ENCODE measurements around the gene MAU2. TPM values are rescaled to one million over a fixed set of nuclear protein-coding genes. Genes with fewer than 3 reads are reported as not detected.

The MAU2 gene
- total and polyA plus RNA-seq, 2 experiments from 2014 or later: 18.9 to 62.2 TPM

DNA sequence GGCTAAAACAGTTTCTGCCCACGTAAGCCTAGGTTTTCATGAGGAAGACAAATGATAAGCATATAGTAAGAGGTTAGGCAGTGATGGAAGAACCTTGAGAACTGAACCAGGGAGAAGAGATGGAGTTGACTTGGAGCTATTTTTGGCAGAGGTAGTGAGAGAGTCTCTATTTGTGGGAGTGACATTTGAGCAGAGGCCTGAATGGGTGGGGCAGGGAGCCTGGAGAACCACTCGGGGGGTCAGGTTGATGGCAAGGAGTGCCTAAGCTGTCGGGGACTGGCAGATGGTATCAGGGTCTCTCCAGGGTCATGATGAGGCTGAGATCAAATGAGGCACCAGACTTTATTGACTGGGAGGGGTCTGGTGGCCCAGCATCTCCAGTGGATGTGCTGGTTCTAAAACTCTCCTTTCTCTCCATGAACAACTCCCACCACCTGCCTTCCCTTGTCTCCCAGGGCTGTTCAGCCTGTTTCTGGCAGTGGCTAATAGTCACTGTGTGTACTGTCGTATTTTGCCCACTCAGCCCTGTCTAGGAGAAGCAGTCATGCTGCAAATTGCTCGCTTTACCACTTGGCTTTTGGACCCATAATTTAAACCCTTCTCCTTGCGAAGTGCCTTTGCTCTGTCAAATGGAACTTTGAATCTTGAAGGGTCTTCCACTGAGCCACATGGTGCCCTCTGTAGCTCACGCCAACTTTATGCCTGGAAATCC is 3.6 kb downstream of the MAU2 start:
- peaks cover 16% of the 10 kb centered on the region for H3K27me3 Mint-ChIP-seq (ENCODE audit: insufficient read depth, low read depth, poor library complexity)
- Histone ChIP-seq H3K27me3 (ENCODE audit: insufficient read depth) (no peaks in the 10 kb centered on the region), H3K79me2 (replicated peaks; ENCODE audit: insufficient read depth) (peaks cover 76% of the 10 kb centered on the region), H3K4me2 (no peak overlapping the region), H2AFZ (no peak overlapping the region), H3K9me2 (ENCODE audit: insufficient read depth) (no peaks in the 10 kb centered on the region), H3F3A (replicated peaks; ENCODE audit: low read depth) (peaks cover 17% of the 10 kb centered on the region; the same call in 1 of the 2 replicates), H3K4me1 (ENCODE audit: insufficient read depth) (peaks cover 9% of the 10 kb centered on the region; the same call in 1 of the 2 replicates), H3K27ac (ENCODE audit: low read depth) (no peak overlapping the region), H4K20me1 (replicated peaks; ENCODE audit: insufficient read depth) (peaks cover 25% of the 10 kb centered on the region; the same call in 1 of the 2 replicates), H3K36me3 (ENCODE audit: insufficient read depth) (peaks cover 17% of the 10 kb centered on the region), H3K4me3 (no peak overlapping the region)
- peaks cover 36% of the 10 kb centered on the region for H3K36me3 Mint-ChIP-seq (ENCODE audit: low read depth)
- no peak for DNase-seq (ENCODE audit: low spot score)
- no peak overlapping the region for H3K27ac Mint-ChIP-seq
- no peak overlapping the region for H3K4me3 Mint-ChIP-seq
- peaks cover 10% of the 10 kb centered on the region; the same call in 1 of the 3 replicates for H3K4me1 Mint-ChIP-seq
- TF ChIP-seq CREB1 (CRISPR knock-in tag; IDR thresholded peaks at IDR 0.05; ENCODE audit: low read depth): no peak
- ATAC-seq: no peak
- H3K9me3 Mint-ChIP-seq: no peaks in the 10 kb centered on the region

DNA sequence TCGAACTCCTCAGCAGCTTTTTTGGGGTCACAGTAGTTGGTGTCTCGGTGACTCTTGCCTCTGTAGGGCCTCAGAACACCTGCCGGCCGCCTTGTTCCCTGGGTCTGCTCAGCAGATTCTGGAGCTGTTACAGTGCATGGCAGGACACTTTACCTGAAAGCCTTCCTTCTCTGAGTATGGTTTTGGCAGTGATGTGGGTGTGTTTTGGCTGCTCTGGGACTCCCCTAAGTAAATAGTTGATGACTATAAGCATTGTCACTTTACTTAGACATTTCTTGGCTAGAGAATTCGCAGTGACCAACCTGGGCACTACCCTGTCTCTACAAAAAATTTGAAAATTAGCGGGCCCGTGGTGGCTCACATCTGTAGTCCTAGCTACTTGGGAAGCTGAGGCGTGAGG is 7.0 kb downstream of the MAU2 start:
- no peak overlapping the region for H3K4me2 ChIP-seq
- no peak for DNase-seq (ENCODE audit: low spot score)
- H4K20me1 ChIP-seq (replicated peaks; ENCODE audit: insufficient read depth): peaks cover 21% of the 10 kb centered on the region; the same call in 1 of the 2 replicates
- H3K27ac ChIP-seq (ENCODE audit: low read depth): no peak overlapping the region
- Mint-ChIP-seq H3K9me3 (no peaks in the 10 kb centered on the region), H3K27me3 (ENCODE audit: insufficient read depth, low read depth, poor library complexity) (peaks cover 8% of the 10 kb centered on the region), H3K4me3 (no peak overlapping the region), H3K4me1 (no peaks in the 10 kb centered on the region), H3K36me3 (ENCODE audit: low read depth) (peaks cover 45% of the 10 kb centered on the region), H3K27ac (no peak overlapping the region)
- no peak overlapping the region for H3K4me3 ChIP-seq
- H3K79me2 ChIP-seq (replicated peaks; ENCODE audit: insufficient read depth): peaks cover 57% of the 10 kb centered on the region
- ATAC-seq: no peak
- no peaks in the 10 kb centered on the region for H3K27me3 ChIP-seq (ENCODE audit: insufficient read depth)
- H3K36me3 ChIP-seq (ENCODE audit: insufficient read depth): peaks cover 17% of the 10 kb centered on the region
- H2AFZ ChIP-seq: no peak overlapping the region
- no peaks in the 10 kb centered on the region for H3K9me2 ChIP-seq (ENCODE audit: insufficient read depth)
- H3K4me1 ChIP-seq (ENCODE audit: insufficient read depth): no peaks in the 10 kb centered on the region
- H3F3A ChIP-seq (replicated peaks; ENCODE audit: low read depth): peaks cover 12% of the 10 kb centered on the region; the same call in 1 of the 2 replicates
- TF ChIP-seq, protein P1, sequence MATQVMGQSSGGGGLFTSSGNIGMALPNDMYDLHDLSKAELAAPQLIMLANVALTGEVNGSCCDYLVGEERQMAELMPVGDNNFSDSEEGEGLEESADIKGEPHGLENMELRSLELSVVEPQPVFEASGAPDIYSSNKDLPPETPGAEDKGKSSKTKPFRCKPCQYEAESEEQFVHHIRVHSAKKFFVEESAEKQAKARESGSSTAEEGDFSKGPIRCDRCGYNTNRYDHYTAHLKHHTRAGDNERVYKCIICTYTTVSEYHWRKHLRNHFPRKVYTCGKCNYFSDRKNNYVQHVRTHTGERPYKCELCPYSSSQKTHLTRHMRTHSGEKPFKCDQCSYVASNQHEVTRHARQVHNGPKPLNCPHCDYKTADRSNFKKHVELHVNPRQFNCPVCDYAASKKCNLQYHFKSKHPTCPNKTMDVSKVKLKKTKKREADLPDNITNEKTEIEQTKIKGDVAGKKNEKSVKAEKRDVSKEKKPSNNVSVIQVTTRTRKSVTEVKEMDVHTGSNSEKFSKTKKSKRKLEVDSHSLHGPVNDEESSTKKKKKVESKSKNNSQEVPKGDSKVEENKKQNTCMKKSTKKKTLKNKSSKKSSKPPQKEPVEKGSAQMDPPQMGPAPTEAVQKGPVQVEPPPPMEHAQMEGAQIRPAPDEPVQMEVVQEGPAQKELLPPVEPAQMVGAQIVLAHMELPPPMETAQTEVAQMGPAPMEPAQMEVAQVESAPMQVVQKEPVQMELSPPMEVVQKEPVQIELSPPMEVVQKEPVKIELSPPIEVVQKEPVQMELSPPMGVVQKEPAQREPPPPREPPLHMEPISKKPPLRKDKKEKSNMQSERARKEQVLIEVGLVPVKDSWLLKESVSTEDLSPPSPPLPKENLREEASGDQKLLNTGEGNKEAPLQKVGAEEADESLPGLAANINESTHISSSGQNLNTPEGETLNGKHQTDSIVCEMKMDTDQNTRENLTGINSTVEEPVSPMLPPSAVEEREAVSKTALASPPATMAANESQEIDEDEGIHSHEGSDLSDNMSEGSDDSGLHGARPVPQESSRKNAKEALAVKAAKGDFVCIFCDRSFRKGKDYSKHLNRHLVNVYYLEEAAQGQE (IDR thresholded peaks at IDR 0.05; ENCODE audit: unreplicated experiment): no peak
- TF ChIP-seq NANOG (IDR thresholded peaks at IDR 0.05; ENCODE audit: borderline replicate concordance) (no peak), STAT1 (IDR thresholded peaks at IDR 0.05; ENCODE audit: unreplicated experiment) (no peak), ZNF114 (CRISPR knock-in tag; IDR thresholded peaks at IDR 0.05) (no peak), EZH2phosphoT487 (IDR thresholded peaks at IDR 0.05; ENCODE audit: unreplicated experiment) (no peak), JUNB (IDR thresholded peaks at IDR 0.05; ENCODE audit: unreplicated experiment) (no peak), ZNF331 (CRISPR knock-in tag; IDR thresholded peaks at IDR 0.05; ENCODE audit: low read depth) (no peak)
